Mesendoderm (in vitro differentiated cells): Measurements from ENCODE around the gene CST6.
A peak's percentile ranks its signal among the peaks of the same experiment; 100 is the strongest.
"Not testable (repeated sequence)": the region's sequence is repeated elsewhere in the genome, so short reads cannot be mapped to it uniquely, and the experiment has no call there.

Experiments
- DNase-seq: peaks from one replicate; pipeline ENCODE4 v3.0.0; 2013
- H2AK5ac ChIP-seq: 2 replicates; pipeline ENCODE4 v1.6.1; 2013; ENCODE audit warnings: low read length, inconsistent platforms
- H2BK120ac ChIP-seq: 2 replicates; pipeline ENCODE4 v1.6.1; 2013; ENCODE audit warnings: low read depth, mild to moderate bottlenecking, low read length, moderate library complexity, mixed read lengths
- H2BK15ac ChIP-seq: replicated peaks from 2 replicates; pipeline ENCODE4 v1.6.1; 2013; ENCODE audit warnings: low read depth, mild to moderate bottlenecking, moderate library complexity
- H2BK5ac ChIP-seq: 2 replicates; pipeline ENCODE4 v1.6.1; 2013; ENCODE audit warnings: low read length, inconsistent platforms
- H3K18ac ChIP-seq: 2 replicates; pipeline ENCODE4 v1.6.1; 2013; ENCODE audit warnings: mild to moderate bottlenecking, low read length, mixed read lengths
- H3K23ac ChIP-seq: one replicate; pipeline ENCODE4 v1.6.1; 2013; ENCODE audit warnings: low read length
- H3K27ac ChIP-seq: 2 replicates; pipeline ENCODE4 v1.5.1; 2013; ENCODE audit warnings: low read depth, mild to moderate bottlenecking, inconsistent platforms, low read length, moderate library complexity
- H3K27me3 ChIP-seq: 2 replicates; pipeline ENCODE4 v1.6.1; 2013; ENCODE audit warnings: low read length, control low read depth, mild to moderate bottlenecking, inconsistent platforms; ENCODE audit not compliant: insufficient read depth, poor library complexity
- H3K36me3 ChIP-seq: 2 replicates; pipeline ENCODE4 v1.6.1; 2013; ENCODE audit warnings: low read length, inconsistent platforms; ENCODE audit not compliant: control insufficient read depth, insufficient read depth
- H3K4ac ChIP-seq: one replicate; pipeline ENCODE4 v1.6.1; 2013; ENCODE audit warnings: low read depth, mild to moderate bottlenecking, low read length, moderate library complexity
- H3K4me1 ChIP-seq: 2 replicates; pipeline ENCODE4 v1.6.1; 2013; ENCODE audit warnings: low read depth, low read length, inconsistent platforms; ENCODE audit not compliant: control insufficient read depth
- H3K4me2 ChIP-seq: 2 replicates; pipeline ENCODE4 v1.6.1; 2013; ENCODE audit warnings: low read length
- H3K4me3 ChIP-seq: 2 replicates; pipeline ENCODE4 v1.5.1; 2013; ENCODE audit warnings: mild to moderate bottlenecking, low read length
- H3K56ac ChIP-seq: one replicate; pipeline ENCODE4 v1.6.1; 2013; ENCODE audit warnings: low read length
- H3K79me1 ChIP-seq: 2 replicates; pipeline ENCODE4 v1.6.1; 2013; ENCODE audit warnings: low read length, inconsistent platforms
- H3K79me2 ChIP-seq: 2 replicates; pipeline ENCODE4 v1.6.1; 2013; ENCODE audit warnings: mild to moderate bottlenecking, low read length; ENCODE audit not compliant: control insufficient read depth, insufficient read depth
- H3K9ac ChIP-seq: 2 replicates; pipeline ENCODE4 v1.6.1; 2013; ENCODE audit warnings: low read length, inconsistent platforms
- H4K5ac ChIP-seq: one replicate; pipeline ENCODE4 v1.6.1; 2013; ENCODE audit warnings: low read length
- H4K8ac ChIP-seq: one replicate; pipeline ENCODE4 v1.6.1; 2013; ENCODE audit warnings: low read depth, mild to moderate bottlenecking, control low read depth, low read length, moderate library complexity
- WGBS: extraction: QIAGEN DNeasy Blood & Tissue Kit; methylation state at CpG from one replicate; pipeline ENCODE4 v1.1.7; 2013; ENCODE audit warnings: low lambda C conversion rate, missing lambda C conversion rate; ENCODE audit not compliant: insufficient coverage; ENCODE audit errors: extremely low coverage; 5-methylcytosine and 5-hydroxymethylcytosine counted together

CST6 gene

GRCh38 chr11:66020212-66020611 lies 8.4 kb downstream of the CST6 start:
- H3K79me1 ChIP-seq: no peaks in the 10 kb centered on the region
- no peak overlapping the region for H2AK5ac ChIP-seq
- H3K56ac ChIP-seq: no peak overlapping the region
- WGBS: no CpG with 5 or more reads among the region's 8 CpGs
- no peak overlapping the region for H3K23ac ChIP-seq
- H4K5ac ChIP-seq: no peak overlapping the region
- H3K18ac ChIP-seq: no peak overlapping the region
- no peaks in the 10 kb centered on the region for H3K4me1 ChIP-seq
- no peaks in the 10 kb centered on the region for H3K27me3 ChIP-seq
- H3K36me3 ChIP-seq: no peaks in the 10 kb centered on the region
- no peak overlapping the region for H3K27ac ChIP-seq
- no peak for DNase-seq
- no peak overlapping the region for H3K4me2 ChIP-seq
- no peak overlapping the region for H4K8ac ChIP-seq
- H2BK5ac ChIP-seq: no peak overlapping the region
- no peak overlapping the region for H3K9ac ChIP-seq
- H2BK120ac ChIP-seq: no peak overlapping the region
- no peak overlapping the region for H3K4me3 ChIP-seq
- no peak overlapping the region for H3K4ac ChIP-seq
- no peaks in the 10 kb centered on the region for H3K79me2 ChIP-seq
- no peak overlapping the region for H2BK15ac ChIP-seq

- Histone ChIP-seq H2AK5ac (no peak overlapping the region), H3K18ac (no peak overlapping the region), H2BK120ac (no peak overlapping the region), H2BK5ac (no peak overlapping the region), H3K4me2 (no peak overlapping the region), H3K56ac (no peak overlapping the region), H3K4ac (no peak overlapping the region), H3K9ac (no peak overlapping the region), H3K27ac (no peak overlapping the region), H3K36me3 (no peaks in the 10 kb centered on the region), H3K27me3 (no peaks in the 10 kb centered on the region), H4K8ac (no peak overlapping the region), H3K4me1 (no peaks in the 10 kb centered on the region), H3K23ac (no peak overlapping the region), H4K5ac (no peak overlapping the region), H3K79me1 (no peaks in the 10 kb centered on the region), H2BK15ac (no peak overlapping the region), H3K79me2 (no peaks in the 10 kb centered on the region), H3K4me3 (no peak overlapping the region)
- WGBS: no CpG with 5 or more reads among the region's 25 CpGs
- DNase-seq: no peak
Measured at GRCh38 chr11:66020618-66021357, 9.0 kb downstream of the CST6 start.

GRCh38 chr11:66022401-66023185 lies 10.8 kb downstream of the CST6 start:
- H3K4ac ChIP-seq: no peak overlapping the region
- no peak overlapping the region for H2BK5ac ChIP-seq
- no peak overlapping the region for H3K4me2 ChIP-seq
- peak; percentile 82 for DNase-seq
- H3K4me1 ChIP-seq: no peaks in the 10 kb centered on the region
- no CpG with 5 or more reads among the region's 46 CpGs for WGBS
- H3K18ac ChIP-seq: no peak overlapping the region
- H2BK120ac ChIP-seq: no peak overlapping the region
- H3K27me3 ChIP-seq: no peaks in the 10 kb centered on the region
- H4K5ac ChIP-seq: no peak overlapping the region
- no peak overlapping the region for H3K4me3 ChIP-seq
- H4K8ac ChIP-seq: no peak overlapping the region
- no peak overlapping the region for H3K23ac ChIP-seq
- no peaks in the 10 kb centered on the region for H3K79me1 ChIP-seq
- H3K56ac ChIP-seq: peak overlapping the region; percentile 76
- no peaks in the 10 kb centered on the region for H3K36me3 ChIP-seq
- H3K9ac ChIP-seq: no peak overlapping the region
- no peak overlapping the region for H2BK15ac ChIP-seq
- no peaks in the 10 kb centered on the region for H3K79me2 ChIP-seq
- no peak overlapping the region for H3K27ac ChIP-seq
- no peak overlapping the region for H2AK5ac ChIP-seq

GRCh38 chr11:66023186-66023440 lies 11.3 kb downstream of the CST6 start:
- not testable (repeated sequence) for H3K79me2 ChIP-seq, H3K4me1 ChIP-seq, H3K27ac ChIP-seq, H3K56ac ChIP-seq, H3K27me3 ChIP-seq, H2AK5ac ChIP-seq, H3K4me2 ChIP-seq, H3K36me3 ChIP-seq, H3K18ac ChIP-seq, H2BK15ac ChIP-seq, H3K23ac ChIP-seq, H2BK5ac ChIP-seq, H4K5ac ChIP-seq, H3K9ac ChIP-seq, DNase-seq, H3K4ac ChIP-seq, H3K4me3 ChIP-seq, H2BK120ac ChIP-seq, H3K79me1 ChIP-seq, H4K8ac ChIP-seq
- WGBS: no CpG with 5 or more reads among the region's 5 CpGs

GRCh38 chr11:66026017-66026529 lies 14.3 kb downstream of the CST6 start, which contains the start of gene CATSPER1:
Gene CATSPER1, minus strand, starts transcription at chr11:66026479. Its CDS starts 100 bp downstream, at chr11:66026379.
- Histone ChIP-seq H3K4me1 (no peaks in the 10 kb centered on the region), H3K56ac (no peak within 1 kb of the TSS), H4K5ac (no peak within 1 kb of the TSS), H3K23ac (no peak within 1 kb of the TSS), H3K36me3 (no peaks in the 10 kb centered on the region), H3K9ac (no peak within 1 kb of the TSS), H3K4me3 (no peak within 1 kb of the TSS), H2AK5ac (no peak within 1 kb of the TSS), H4K8ac (no peak within 1 kb of the TSS), H2BK5ac (no peak within 1 kb of the TSS), H3K79me2 (no peaks in the 10 kb centered on the region), H3K4ac (no peak within 1 kb of the TSS), H3K4me2 (no peak within 1 kb of the TSS), H2BK15ac (no peak within 1 kb of the TSS), H3K27ac (no peak within 1 kb of the TSS), H3K27me3 (no peaks in the 10 kb centered on the region), H3K79me1 (no peaks in the 10 kb centered on the region), H3K18ac (no peak within 1 kb of the TSS), H2BK120ac (no peak within 1 kb of the TSS)
- no peak for DNase-seq
- WGBS: no CpG with 5 or more reads among the region's 18 CpGs
